Bronchial epithelial cell (primary cell): ENCODE data around the gene ZNF414. TPM values are rescaled to one million over a fixed set of nuclear protein-coding genes. Genes with fewer than 3 reads are reported as not detected.

Experiments
- DNase-seq: peaks from one replicate; pipeline ENCODE4 v3.0.0-alpha.2; 2010; ENCODE audit warnings: low read depth
- FAIRE-seq: peaks from 2 replicates; lab custom pipeline; 2011; peaks lifted over from hg19 to GRCh38; lab: Jason Lieb, UNC
- H3K27me3 ChIP-seq: 2 replicates; pipeline ENCODE4 v1.5.1; 2011; ENCODE audit warnings: low read length; ENCODE audit not compliant: control insufficient read depth, insufficient read depth
- H3K36me3 ChIP-seq: 2 replicates; pipeline ENCODE4 v1.5.1; 2011; ENCODE audit warnings: low read length; ENCODE audit not compliant: control insufficient read depth, insufficient read depth
- H3K4me3 ChIP-seq: 2 replicates; pipeline ENCODE4 v1.5.1; 2011; ENCODE audit warnings: mild to moderate bottlenecking, low read depth, low read length, control low read depth
- total RNA-seq: library from RNA; depleted of rRNA; stranded (reverse); fragments of >200 nt; gene quantifications from 2 replicates; pipeline ENCODE4 v1.2.1, GENCODE V29; 2014
- TF ChIP-seq, protein P1 (sequence below): IDR thresholded peaks from 2 replicates; pipeline ENCODE4 v1.5.1; 2011; ENCODE audit warnings: mild to moderate bottlenecking, moderate library complexity, low read length, control low read depth, inconsistent platforms; ENCODE audit not compliant: insufficient read depth, severe bottlenecking

Gene ZNF414
- total RNA-seq, 1 donor from 2014 or later, result 3.4 TPM

DNA sequence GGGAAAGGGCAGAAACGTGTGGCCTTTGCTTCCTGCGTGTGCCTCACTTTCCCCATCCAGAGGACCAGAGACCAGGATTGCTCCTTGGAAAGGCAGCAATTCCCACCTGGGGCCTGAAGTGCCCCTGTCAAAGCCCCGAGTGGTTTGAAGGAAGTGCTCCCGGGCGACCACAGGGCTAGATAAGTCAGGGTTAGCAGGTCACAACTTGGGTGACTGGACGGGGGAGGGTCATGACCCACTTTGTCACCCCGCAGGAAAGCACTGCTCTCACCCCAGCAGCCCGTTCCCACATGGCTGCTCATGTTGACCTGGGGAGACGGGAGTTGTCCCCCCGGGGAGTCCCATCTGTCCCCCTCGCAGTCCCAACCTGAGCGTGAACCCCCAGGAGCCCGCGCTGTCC, 12.0 kb downstream of the ZNF414 start:
- H3K4me3 ChIP-seq, result no peak overlapping the region
- H3K27me3 ChIP-seq, result no peaks in the 10 kb centered on the region
- no peak for DNase-seq
- TF ChIP-seq, protein P1, sequence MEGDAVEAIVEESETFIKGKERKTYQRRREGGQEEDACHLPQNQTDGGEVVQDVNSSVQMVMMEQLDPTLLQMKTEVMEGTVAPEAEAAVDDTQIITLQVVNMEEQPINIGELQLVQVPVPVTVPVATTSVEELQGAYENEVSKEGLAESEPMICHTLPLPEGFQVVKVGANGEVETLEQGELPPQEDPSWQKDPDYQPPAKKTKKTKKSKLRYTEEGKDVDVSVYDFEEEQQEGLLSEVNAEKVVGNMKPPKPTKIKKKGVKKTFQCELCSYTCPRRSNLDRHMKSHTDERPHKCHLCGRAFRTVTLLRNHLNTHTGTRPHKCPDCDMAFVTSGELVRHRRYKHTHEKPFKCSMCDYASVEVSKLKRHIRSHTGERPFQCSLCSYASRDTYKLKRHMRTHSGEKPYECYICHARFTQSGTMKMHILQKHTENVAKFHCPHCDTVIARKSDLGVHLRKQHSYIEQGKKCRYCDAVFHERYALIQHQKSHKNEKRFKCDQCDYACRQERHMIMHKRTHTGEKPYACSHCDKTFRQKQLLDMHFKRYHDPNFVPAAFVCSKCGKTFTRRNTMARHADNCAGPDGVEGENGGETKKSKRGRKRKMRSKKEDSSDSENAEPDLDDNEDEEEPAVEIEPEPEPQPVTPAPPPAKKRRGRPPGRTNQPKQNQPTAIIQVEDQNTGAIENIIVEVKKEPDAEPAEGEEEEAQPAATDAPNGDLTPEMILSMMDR, result no peak
- no peaks in the 10 kb centered on the region for H3K36me3 ChIP-seq
- FAIRE-seq, result no peak

DNA sequence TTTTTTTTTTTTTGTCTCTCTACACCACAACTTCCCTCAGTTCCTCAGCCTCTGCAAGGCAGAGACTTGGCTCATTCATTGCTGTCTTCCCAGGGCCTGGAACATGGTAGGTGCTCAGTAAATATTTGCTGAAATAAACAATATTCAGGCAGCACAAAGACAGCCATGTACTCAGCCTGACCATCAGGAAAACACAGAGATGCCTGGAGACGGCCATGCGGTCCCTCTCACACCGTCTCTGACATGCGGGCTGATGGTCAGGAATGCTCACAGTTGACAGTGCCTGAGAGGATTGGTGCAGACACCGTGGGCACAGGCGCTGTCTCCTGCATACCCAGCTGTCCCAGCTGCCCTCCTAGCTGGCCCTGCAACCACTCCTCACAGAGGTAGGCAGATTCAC, 12.5 kb downstream of the ZNF414 start:
- FAIRE-seq, result no peak
- Histone ChIP-seq H3K4me3 (no peak overlapping the region), H3K36me3 (no peaks in the 10 kb centered on the region), H3K27me3 (no peaks in the 10 kb centered on the region)
- no peak for DNase-seq
- TF ChIP-seq, protein P1, result no peak

DNA sequence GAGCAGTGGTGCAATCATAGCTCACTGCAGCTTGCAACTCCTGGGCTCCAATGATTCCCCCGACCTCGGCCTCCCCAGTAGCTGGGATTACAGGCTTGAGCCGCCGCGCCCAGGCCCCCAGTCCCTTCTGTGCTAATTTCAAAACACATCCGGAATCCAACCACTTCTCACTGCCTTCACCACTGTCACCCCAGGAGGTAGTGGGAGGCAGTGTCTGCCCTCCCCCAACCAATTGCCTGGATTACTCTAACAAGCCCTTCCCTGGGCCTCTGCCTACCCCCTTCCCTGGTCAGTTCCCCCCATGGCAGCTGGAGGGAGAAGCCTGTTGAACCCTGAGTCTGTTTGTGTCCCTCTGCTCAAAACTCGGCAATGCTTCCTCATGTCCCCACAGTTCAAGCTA, 13.8 kb downstream of the ZNF414 start:
- FAIRE-seq (no peak), DNase-seq (no peak)
- Histone ChIP-seq H3K36me3 (no peaks in the 10 kb centered on the region), H3K4me3 (no peak overlapping the region), H3K27me3 (no peaks in the 10 kb centered on the region)
- TF ChIP-seq, protein P1, result no peak

DNA sequence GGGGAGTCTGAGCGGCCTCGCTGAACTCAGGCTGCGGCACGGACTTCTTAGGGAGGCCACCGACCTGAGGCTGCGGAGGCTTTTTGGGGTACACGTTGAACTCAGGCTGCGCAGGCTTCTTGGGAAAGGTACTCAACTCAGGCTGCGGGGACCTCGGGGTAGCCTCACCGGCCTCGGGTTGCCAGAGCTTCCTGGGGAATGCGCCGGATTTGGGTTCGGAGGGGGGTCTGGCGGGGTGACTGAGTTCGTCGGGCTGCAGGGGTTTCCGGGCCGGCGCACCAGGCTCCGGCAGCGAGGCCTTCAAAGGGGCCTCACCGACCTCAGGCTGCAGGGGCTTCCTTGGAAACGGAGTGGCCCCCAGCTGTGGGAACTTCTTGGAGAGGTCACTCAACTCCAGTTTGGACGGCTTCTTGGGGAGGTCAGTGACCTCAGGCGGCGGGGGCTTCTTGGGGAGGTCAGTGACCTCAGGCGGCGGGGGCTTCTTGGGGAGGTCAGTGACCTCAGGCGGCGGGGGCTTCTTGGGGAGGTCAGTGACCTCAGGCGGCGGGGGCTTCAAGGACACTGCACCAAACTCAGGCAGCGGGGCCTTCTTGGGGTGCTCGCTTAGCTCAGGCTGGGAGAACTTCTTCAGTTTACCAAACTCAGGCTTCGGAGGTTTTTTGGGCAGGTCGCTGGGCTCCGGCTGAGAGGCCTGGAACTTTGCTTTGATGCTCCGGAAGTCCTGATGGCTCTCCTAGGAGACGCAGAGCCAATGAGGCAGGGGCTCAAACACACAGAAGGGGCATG, 14.7 kb downstream of the ZNF414 start:
- DNase-seq (no peak), FAIRE-seq (no peak)
- TF ChIP-seq, protein P1, result no peak
- Histone ChIP-seq H3K27me3 (no peaks in the 10 kb centered on the region), H3K36me3 (no peaks in the 10 kb centered on the region), H3K4me3 (no peak overlapping the region)

DNA sequence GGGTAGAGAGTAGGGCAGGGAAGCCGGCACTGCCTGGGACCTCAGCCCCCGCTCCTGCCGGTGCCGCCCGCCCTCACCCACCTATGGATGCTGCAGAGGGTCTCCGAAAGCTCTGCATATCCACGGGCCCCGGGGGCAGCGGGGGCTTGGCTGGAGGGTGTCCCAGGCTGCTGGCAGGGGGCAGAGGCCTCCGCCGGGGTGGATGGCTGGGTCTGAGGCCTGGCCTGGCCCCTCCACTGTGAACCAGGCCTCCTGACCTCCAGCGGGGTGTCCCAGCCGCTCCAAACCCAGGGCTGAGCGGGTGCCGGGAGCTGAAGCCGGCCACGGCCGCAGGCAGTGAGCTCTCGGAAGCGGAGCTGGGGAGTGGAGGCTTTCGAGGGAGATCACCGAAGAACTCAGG, 15.7 kb downstream of the ZNF414 start:
- H3K4me3 ChIP-seq, result no peak overlapping the region
- FAIRE-seq, result no peak

More for the DNA sequence above, 15.7 kb downstream of the ZNF414 start:
- no peak for DNase-seq
- Histone ChIP-seq H3K36me3 (no peaks in the 10 kb centered on the region), H3K27me3 (no peaks in the 10 kb centered on the region)
- TF ChIP-seq, protein P1, result no peak
